Measurements from ENCODE around the gene UHRF2.

DNA sequence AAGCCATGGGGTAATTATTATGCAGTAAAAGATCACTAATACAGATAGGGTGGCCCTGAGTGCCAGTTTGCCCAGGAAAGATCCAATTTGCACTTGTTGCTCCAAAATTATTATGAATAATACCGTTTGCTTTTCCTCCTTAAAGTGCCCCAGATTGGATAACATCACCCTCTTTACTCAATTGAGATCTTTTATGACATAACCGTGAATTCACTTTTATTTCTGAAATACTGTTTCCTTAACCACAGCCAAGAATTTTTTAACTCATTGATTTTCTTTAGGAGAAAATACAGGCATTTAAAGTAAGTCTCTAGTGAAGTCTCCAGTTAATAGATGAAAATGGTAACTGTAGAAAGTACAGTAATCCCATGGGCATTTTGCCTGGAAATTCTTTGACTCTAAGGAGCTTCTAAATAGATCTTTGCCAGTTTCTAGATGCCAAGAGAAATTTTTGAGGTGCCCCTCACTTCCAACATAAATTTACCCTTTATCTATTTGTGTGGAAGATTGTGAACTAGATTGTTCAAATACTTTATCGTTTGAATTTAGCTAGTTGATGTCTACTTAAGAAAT lies 99.2 kb downstream of the UHRF2 start:
- TF ChIP-seq, protein P1, sequence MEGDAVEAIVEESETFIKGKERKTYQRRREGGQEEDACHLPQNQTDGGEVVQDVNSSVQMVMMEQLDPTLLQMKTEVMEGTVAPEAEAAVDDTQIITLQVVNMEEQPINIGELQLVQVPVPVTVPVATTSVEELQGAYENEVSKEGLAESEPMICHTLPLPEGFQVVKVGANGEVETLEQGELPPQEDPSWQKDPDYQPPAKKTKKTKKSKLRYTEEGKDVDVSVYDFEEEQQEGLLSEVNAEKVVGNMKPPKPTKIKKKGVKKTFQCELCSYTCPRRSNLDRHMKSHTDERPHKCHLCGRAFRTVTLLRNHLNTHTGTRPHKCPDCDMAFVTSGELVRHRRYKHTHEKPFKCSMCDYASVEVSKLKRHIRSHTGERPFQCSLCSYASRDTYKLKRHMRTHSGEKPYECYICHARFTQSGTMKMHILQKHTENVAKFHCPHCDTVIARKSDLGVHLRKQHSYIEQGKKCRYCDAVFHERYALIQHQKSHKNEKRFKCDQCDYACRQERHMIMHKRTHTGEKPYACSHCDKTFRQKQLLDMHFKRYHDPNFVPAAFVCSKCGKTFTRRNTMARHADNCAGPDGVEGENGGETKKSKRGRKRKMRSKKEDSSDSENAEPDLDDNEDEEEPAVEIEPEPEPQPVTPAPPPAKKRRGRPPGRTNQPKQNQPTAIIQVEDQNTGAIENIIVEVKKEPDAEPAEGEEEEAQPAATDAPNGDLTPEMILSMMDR (IDR thresholded peaks at IDR 0.05), result no peak
- TF ChIP-seq POLR2A (IDR thresholded peaks at IDR 0.05), result no peak
- TF ChIP-seq POLR2AphosphoS5 (IDR thresholded peaks at IDR 0.05), result no peak
- TF ChIP-seq EP300 (IDR thresholded peaks at IDR 0.05), result no peak

Measured in gastroesophageal sphincter (tissue), 3 donors.